Skeletal muscle cell (primary cell): ENCODE measurements around the gene GNAL.
"Not testable (repeated sequence)": the region's sequence is repeated elsewhere in the genome, so short reads cannot be mapped to it uniquely, and the experiment has no call there.

Experiments
- DNase-seq: peaks from one replicate; pipeline ENCODE4 v3.0.0-alpha.2; 2010; ENCODE audit warnings: low read depth
- H3K4me3 ChIP-seq: 2 replicates; pipeline ENCODE4 v1.5.1; 2011; ENCODE audit warnings: low read depth, mild to moderate bottlenecking, control low read depth, low read length, moderate library complexity

The GNAL gene

DNA sequence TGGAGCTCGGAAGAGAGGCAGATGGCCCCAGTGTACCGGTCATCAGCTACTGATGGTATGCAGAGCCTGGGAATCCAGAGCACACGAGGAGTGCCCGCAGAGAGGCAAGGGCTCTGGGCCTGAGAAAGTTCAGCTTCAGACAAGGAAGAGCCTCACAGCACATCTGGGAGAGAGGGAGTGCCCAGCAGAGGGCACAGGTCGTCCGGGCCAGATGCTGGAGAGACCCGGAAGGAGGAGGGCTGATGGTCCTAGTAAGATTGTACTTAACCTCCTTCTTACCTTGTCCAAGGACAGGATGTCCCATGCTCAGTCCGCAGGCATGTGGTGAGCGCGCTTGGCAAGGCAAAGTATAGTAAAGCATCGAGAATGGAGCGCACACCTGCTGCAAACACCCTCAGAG, 137.8 kb downstream of the GNAL start:
- H3K4me3 ChIP-seq: no peak overlapping the region
- no peak for DNase-seq

DNA sequence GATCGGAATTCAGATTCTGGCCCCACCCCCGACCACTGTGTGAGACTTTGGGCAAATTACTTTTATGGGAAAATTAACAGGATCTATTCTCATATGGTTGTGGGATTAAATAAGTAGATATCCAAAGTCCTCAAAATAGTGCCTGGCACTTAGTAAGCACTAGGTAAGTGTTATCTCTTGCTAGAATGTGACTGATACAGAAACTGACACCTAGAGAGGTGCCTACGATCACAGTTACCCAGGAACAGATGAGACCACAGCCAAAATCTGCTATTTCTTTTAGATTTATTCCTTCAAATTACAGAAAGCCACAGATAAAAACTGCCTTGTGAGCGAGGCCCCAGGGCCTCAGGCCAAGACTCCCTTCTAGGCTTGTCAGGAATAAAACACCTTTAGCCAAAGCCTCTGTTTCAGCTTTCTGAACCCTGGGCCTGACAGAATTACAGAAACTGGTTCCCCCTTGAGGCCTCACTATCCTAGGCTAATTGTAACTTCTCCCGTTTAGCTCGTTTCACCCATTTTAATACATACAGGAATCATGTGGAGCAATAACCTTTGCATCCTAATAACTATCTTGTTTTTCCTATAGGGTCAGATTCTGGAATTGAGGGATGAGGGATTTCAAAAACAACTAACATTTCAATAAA, 139.8 kb downstream of the GNAL start:
- no peak overlapping the region for H3K4me3 ChIP-seq
- DNase-seq: no peak

DNA sequence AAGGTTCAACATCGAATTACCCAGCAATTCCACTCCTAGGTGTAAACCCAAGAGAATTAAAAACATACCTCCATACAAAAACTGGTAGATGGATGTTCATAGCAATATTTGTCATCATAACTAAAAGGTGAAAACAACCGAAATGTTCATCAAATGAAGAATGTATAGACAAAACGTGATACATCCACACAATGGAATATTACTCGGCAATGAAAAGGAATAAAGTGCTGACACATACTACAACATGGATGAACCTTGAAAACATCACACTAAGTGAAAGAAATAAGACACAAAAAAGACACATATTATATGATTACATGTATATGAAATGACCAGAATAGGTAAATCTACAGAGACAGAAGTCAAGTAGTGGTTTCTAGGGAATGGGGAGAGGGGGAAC, 141.5 kb downstream of the GNAL start:
- no peak overlapping the region for H3K4me3 ChIP-seq
- no peak for DNase-seq

DNA sequence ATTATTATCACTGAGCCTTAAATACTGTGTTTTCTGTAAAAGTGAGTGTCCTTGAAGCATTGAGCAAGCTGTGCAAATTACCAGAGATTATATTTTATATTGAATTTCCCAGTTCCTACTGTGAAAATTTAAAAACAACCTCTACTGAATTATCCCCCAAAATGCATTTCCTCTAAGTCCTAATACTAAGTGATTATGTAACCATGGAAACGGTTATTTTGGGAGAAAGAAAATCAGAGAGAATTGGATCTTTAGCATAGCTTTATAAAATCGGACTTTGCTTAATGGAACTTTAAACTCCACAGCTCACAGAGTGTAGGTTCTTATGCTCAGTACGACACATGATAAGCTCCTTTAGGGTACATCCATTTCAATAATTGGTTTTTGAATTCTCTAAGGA, 142.9 kb downstream of the GNAL start:
- H3K4me3 ChIP-seq: no peak overlapping the region
- DNase-seq: no peak

DNA sequence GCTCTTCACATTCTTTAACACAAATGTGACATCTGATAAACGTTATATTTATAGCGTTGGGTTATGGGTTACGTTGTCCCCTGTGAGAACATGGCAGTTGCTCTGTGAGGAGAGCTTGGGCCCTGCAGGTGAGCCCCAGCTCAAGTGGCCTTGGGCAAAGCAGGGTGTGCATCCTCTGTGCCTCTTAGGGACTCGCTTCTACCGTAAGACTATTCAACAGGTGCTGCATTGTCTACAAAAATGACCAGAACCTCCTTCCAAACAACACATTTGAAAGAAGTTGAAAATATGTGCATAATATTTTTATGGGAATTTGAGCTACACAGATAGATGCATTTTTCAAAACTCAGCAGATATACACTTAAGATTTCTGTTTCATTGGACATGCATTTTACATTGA, 145.7 kb downstream of the GNAL start:
- no peak for DNase-seq
- H3K4me3 ChIP-seq: no peak overlapping the region

DNA sequence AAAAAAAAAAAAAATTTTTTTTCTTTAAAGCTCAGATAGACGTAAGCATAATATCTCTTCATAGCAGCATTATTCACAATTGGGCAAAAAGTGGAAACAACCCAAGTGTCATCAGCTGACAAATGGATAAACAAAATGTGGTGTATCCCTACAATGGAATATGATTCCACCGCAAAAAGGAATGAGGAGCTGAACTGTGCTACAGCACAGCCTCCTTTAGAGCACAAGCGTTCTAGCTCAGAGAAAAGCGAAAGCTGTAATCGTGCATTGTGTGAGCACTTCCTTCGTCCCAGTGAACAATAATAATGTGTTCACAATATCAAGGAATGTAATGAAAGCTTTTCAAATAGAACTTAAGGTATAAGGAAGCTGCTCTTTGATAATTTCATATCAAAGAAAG, 150.5 kb downstream of the GNAL start:
- H3K4me3 ChIP-seq: no peak overlapping the region

DNA sequence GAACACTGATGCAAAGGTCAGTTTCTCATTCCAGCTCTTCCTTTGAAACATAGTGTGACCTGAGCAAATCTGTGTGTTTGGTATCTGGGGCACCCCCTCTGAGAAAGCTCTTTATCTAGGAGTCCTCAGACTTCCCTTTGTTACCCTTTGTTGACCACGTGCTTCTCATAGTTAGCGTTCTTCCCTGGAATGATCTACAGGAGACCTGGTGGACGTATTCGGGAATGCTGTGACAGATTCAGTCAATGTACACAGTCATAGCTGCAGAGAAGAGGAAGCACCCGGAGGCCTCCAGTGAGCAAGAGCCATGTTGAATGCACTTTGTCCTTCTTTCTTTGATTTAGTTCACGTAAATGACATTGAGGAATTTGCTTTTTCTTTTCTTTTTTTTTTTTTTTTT, 151.4 kb downstream of the GNAL start:
- no peak for DNase-seq
- no peak overlapping the region for H3K4me3 ChIP-seq

More for the DNA sequence above, 150.5 kb downstream of the GNAL start:
- no peak for DNase-seq

DNA sequence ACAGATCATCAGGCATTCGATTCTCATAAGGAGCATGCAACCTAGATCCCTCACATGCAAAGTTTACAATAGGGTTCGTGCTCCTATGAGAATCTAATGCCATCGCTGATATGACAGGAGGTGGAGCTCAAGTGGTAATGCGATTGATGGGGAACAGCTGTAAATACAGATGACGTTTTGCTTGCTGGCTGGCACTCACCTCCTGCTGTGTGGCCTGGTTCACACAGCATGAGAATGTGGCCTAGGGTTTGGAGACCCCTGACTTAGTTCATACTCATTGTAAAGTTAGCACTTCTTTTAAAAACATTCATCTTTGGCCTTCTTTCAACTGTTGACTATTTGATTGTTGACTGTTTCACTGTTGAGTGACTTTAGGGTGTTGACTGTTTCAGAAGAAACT, 153.5 kb downstream of the GNAL start:
- no peak for DNase-seq
- no peak overlapping the region for H3K4me3 ChIP-seq

DNA sequence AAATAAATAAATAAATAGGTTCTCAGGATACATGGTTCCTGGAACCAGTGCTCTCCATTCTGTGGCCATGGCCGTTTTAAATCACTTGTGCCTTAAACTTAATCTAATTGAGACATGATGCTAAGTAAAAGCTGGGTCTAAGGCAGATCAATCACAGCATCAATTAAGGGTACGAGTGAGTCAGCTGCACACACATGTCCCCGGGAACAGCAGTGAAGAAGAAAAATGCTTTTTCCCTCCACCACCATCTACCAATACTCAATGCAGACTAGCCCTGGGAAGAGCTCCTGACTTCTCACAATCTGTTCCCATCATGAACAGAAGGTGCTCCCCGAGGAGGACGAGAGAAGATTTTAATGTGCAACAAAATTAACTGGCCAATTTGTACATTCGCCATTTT, 155.4 kb downstream of the GNAL start:
- no peak overlapping the region for H3K4me3 ChIP-seq
- DNase-seq: no peak

DNA sequence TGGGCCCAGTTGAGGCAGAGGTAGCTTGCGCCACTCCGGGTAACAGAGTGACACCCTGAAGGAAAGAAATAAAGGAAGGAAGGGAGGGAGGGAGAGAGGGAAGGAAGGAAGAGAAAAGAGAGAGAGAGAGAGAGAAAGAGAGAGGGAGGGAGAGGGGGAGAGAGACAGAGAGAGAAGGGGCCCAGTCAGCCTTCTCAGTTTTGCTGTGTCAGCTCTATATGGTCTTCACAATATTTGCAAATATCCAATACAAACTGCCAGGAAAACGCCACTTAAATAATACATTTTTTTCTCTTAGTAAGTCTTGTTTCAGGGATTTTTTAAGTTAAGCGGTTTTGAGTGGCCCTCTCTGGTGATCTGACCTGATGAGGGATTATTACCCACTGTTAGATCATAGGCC, 156.6 kb downstream of the GNAL start:
- H3K4me3 ChIP-seq: no peak overlapping the region
- no peak for DNase-seq

DNA sequence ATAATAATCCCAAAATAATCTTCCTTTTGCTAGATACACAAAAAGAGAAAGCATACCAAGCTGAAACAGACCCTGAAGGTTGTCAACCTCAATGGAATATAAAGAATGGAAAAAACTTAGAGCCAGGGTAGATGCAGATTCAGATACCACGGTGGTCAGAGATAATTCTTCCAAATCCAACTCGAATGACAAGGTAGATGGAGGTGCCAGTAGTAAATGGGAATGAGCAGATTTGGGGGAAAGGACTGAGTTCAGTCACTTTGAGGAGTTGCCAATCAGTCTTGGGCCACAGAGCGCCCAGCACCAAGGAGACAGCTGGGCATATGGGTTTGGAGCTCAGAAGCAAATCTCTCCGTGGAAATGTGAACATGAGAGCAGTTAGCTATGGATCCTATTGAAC, 158.7 kb downstream of the GNAL start:
- no peak for DNase-seq
- H3K4me3 ChIP-seq: no peak overlapping the region

DNA sequence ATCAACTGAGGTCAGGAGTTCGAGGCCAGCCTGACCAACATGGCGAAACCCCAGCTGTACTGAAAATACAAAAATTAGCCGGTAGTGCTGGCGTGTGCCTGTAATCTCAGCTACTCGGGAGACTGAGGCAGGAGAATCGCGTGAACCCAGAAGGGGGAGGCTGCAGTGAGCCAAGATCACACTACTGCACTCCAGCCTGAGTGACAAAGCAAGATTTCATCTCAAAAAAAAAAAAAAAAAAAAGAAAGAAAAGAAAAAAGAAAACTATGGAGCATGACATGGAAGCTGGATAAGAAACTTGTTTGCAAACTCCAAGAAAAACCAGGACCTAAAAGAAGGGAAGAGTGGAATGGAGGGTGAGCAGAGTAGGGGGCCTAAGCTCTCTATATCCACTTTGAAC, 160.2 kb downstream of the GNAL start:
- H3K4me3 ChIP-seq: no peak overlapping the region
- DNase-seq: no peak

DNA sequence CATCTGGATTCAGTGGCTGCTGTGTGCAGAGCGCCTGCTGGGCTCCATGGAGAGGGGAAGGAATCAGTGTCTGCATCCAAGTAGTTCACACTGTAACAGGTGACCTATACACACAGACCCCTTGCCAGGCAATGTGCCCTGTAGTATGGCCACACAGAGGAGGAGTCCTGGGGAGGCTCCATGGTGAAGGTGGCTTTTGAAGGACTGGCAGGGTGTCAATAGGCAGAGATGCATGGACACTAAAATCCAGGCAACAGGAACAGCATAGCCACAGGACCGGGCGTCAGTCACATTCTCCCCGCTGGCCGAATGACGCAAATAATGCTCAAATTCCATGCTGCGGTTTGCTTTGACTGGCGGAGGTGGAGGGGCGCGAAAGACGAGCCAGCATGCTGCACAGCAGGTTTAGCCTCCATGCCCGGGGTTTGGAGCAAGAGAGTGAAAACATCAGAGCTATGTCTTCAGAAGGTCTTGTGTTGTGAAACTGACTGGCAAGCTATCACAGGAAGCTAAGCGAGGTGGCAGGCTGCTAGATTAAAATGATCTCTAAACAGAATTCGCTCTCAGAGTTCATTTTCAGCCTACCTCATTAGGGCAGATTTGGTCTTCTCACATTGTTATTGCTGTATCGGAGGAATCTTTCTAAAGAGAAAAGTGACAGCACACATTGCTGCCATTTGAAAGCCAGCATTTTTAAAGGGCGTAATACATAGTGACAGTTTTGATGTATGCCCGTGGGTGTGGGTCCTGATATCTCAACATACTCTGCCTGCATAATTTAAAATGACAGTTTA, 161.0 kb downstream of the GNAL start:
- DNase-seq: peak; percentile 87
- peak overlapping the region; percentile 100 for H3K4me3 ChIP-seq

DNA sequence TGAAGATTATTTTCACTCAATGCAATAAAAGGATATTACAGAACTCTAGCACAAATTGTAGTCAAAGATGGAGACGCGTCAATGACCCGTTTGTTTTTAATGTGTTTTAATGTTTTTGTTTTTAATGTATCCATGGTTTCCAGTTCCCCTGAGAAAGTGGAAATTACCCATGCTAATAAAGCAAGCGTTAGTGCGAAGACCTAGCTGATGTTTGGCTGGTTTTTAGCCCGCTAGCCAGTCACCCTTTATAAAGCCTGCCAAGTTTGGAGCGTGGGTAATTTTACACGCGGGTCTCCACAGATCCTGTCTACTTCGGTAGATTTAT, 161.7 kb downstream of the GNAL start:
- DNase-seq: peak; percentile 39
- peak overlapping the region; percentile 100 for H3K4me3 ChIP-seq

DNA sequence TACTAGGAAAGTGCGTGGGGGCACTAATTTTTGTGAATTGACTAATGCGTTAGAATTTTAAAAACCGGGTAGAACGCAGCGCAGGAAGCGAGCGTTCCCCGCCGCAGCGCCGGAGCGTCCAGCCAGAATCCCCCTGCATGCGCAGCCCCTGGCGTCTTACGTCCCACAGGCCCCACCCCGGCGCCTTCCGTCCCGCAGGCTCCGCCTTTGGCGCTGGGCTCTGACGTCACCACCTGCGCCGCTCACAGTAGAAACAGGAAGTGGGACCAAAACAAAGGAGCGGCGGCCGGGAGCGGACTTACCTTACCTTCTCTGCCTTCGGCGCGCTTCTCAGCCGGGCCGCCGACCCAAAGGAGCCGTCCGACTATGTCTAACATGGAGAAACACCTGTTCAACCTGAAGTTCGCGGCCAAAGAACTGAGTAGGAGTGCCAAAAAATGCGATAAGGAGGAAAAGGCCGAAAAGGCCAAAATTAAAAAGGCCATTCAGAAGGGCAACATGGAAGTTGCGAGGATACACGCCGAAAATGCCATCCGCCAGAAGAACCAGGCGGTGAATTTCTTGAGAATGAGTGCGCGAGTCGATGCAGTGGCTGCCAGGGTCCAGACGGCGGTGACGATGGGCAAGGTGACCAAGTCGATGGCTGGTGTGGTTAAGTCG, 162.2 kb downstream of the GNAL start, which contains the start of gene CHMP1B:
CHMP1B (plus strand) TSS at position 268 of the 660 bp plus-strand sequence; CDS start at position 367, 99 bp downstream.
- peak within 1 kb of the TSS; percentile 100 for H3K4me3 ChIP-seq
- DNase-seq: peak; percentile 94

DNA sequence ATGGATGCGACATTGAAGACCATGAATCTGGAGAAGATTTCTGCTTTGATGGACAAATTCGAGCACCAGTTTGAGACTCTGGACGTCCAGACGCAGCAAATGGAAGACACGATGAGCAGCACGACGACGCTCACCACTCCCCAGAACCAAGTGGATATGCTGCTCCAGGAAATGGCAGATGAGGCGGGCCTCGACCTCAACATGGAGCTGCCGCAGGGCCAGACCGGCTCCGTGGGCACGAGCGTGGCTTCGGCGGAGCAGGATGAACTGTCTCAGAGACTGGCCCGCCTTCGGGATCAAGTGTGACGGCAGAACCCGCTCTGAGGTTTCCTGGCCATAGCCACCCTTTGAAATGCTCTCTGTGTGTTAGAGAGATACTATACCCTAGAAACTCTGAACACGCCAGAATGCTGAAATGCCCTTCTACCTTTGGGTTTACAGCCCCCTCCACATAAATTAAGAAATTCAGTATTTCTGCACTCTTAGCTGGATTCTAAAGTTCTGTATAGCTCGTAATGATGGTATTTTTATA, 162.8 kb downstream of the GNAL start:
- peak overlapping the region; percentile 100 for H3K4me3 ChIP-seq
- no peak for DNase-seq

DNA sequence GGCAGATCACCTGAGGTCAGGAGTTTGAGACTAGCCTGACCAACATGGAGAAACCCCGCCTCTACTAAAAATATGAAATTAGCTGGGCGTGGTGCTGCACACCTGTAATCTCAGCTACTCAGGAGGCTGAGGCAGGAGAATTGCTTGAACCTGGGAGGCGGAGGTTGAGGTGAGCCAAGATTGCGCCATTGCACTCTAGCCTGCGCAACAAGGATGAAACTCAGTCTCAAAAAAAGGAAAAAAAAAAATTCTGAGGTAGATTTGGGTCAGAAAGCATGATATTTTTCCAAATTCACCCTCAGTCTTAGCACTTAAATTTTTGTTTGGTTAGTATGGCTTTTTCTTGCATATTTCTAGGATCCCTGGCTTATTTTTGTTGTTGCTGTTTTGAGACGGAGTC, 165.5 kb downstream of the GNAL start:
- DNase-seq: not testable (repeated sequence)

DNA sequence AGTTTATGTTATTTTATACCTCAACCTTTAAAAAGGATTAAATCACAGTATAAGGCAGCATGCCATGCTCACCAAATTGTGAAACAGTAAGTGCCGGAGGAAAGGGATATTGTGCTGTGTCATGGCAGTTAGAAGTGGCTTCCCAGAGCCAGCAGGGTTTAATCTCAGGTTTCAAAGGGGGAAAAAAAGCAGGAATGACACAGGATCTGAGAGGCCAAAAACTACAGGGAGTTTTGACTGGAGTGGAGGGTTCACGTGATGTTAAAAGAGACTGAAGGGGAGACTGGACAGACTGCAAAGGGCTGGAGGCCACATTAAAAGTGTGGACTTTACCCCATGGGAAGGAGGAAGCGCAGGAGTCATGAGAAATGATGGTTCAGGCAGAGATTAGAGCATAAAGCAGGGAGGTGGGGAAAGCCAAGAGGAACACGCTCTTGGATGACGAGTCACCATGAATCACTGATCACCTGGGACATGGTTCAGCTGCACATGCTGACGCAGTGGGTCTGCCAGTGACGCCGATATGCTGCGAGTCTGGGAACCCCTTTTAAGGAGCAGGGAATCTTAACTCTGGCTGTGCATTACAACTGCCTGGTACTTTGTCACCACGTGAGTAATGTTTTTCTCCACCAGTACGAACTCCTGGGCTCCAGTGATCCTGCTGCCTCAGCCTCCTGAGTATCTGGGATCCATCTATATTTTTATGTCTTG, 168.3 kb downstream of the GNAL start:
- peak overlapping the region; percentile 28 for H3K4me3 ChIP-seq
- DNase-seq: peak; percentile 100

More for the DNA sequence above, 165.5 kb downstream of the GNAL start:
- not testable (repeated sequence) for H3K4me3 ChIP-seq

DNA sequence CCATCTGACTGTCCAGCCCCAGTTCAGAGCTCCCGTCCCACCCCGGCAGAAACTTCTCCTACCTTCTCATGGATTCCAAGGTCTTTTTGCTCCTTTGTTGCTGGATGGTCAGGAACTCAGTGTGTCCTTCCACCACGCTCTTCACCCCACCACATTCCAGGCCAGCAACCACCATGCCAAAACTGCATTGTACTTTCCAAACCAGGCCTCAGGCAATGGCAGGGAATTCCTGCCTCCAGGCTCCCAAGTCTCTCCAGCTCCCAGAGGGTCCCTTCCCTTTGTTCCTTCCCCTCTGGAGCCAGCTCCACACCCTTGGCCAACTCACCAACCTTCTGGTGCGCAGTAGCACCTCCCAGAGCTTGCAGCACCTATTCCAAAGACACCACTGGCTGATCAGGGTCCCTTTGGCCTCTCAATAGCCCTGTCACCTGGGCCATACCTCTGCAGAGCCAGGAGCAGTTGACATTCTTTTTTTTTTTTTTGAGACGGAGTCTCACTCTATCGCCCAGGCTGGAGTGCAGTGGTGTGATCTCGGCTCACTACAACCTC, 170.3 kb downstream of the GNAL start:
- no peak overlapping the region for H3K4me3 ChIP-seq

More for the DNA sequence above, 170.3 kb downstream of the GNAL start:
- DNase-seq: no peak
